ENCODE results near the gene DLG2.

The DLG2 gene

GRCh38 chr11:83692675-83693074 is 1934.5 kb downstream of the DLG2 start:
- in situ Hi-C loops (cut with MboI; ENCODE audit: low sequenced_read_pairs, unreplicated experiment) = no loop called here
- DNase-seq (ENCODE audit: low spot score) = no peak
- TF ChIP-seq, protein P1, sequence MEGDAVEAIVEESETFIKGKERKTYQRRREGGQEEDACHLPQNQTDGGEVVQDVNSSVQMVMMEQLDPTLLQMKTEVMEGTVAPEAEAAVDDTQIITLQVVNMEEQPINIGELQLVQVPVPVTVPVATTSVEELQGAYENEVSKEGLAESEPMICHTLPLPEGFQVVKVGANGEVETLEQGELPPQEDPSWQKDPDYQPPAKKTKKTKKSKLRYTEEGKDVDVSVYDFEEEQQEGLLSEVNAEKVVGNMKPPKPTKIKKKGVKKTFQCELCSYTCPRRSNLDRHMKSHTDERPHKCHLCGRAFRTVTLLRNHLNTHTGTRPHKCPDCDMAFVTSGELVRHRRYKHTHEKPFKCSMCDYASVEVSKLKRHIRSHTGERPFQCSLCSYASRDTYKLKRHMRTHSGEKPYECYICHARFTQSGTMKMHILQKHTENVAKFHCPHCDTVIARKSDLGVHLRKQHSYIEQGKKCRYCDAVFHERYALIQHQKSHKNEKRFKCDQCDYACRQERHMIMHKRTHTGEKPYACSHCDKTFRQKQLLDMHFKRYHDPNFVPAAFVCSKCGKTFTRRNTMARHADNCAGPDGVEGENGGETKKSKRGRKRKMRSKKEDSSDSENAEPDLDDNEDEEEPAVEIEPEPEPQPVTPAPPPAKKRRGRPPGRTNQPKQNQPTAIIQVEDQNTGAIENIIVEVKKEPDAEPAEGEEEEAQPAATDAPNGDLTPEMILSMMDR (IDR thresholded peaks at IDR 0.05; ENCODE audit: borderline replicate concordance, control extremely low read depth, extremely low read depth, insufficient read depth, missing control alignments) = no peak

DNA sequence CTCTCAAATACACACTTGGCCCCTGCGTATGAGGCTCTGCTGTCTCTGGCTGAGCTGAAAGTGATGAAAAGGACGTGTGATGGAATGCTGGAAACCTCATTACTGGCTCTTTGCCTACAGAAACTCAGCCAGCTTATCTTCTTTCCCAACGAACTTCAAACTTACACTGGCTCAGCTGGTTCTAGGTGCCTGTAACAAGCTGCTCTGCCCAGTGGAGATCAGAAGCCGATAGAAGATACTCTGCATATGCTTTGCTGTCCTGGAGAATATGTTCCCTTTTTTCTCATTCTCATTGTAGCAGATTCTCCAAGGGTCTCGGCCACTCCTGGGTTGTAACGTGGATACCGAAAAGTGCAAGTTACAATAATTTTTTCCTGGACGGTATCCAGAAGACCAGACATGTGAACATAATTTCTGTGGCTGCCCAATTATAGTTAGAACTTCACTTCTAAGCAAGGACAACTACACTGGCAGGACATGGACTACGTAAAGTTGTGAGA is 1935.6 kb downstream of the DLG2 start:
- TF ChIP-seq, protein P1 (IDR thresholded peaks at IDR 0.05; ENCODE audit: borderline replicate concordance, control extremely low read depth, extremely low read depth, insufficient read depth, missing control alignments) = no peak
- in situ Hi-C loops (cut with MboI; ENCODE audit: low sequenced_read_pairs, unreplicated experiment) = no loop called here

GRCh38 chr11:83689144-83689780 is 1937.9 kb downstream of the DLG2 start:
- in situ Hi-C loops (cut with MboI; ENCODE audit: low sequenced_read_pairs, unreplicated experiment) = no loop called here
- TF ChIP-seq, protein P1 (IDR thresholded peaks at IDR 0.05; ENCODE audit: borderline replicate concordance, control extremely low read depth, extremely low read depth, insufficient read depth, missing control alignments) = no peak
- DNase-seq (ENCODE audit: low spot score) = no peak

More for the DNA sequence above, 1935.6 kb downstream of the DLG2 start:
- no peak for DNase-seq (ENCODE audit: low spot score)

DNA sequence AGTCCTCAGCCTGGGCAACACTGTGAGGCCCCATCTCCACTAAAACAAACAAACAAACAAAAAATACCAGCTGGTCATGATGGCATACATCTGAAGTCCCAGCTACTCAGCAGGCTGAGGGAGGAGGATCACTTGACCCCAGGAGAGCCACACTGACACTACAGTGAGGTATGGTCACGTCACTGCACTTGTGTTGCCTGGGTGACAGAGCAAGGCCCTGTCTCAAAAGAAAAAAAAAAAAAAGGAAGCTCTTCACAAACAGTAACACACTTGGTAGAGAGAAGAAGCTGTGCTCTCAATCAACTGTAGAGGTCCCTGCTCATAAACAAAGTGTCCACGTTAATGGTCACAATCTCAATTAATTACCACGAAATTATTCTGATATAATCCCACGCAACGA is 1939.4 kb downstream of the DLG2 start:
- TF ChIP-seq, protein P1 (IDR thresholded peaks at IDR 0.05; ENCODE audit: borderline replicate concordance, control extremely low read depth, extremely low read depth, insufficient read depth, missing control alignments) = no peak
- in situ Hi-C loops (cut with MboI; ENCODE audit: low sequenced_read_pairs, unreplicated experiment) = no loop called here
- no peak for DNase-seq (ENCODE audit: low spot score)

DNA sequence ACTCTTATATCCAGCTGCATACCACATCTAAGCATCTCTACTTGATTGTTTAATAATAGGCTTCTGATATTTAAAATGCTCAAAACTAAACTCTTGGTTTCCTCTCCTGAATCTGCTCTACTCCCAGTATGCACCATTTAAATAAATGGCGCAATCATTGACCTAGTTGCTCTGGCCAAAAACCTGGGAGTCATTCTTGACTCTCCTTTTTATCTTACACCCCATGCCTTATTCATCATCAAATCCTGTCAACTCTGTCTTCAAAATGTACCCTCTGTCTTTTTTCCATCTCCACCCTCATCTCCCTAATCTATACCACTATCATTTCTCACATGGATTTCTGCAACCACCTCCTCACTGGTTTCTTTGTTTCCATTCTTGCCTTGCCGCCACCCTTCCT is 1941.4 kb downstream of the DLG2 start:
- in situ Hi-C loops (cut with MboI; ENCODE audit: low sequenced_read_pairs, unreplicated experiment) = no loop called here
- DNase-seq (ENCODE audit: low spot score) = no peak
- TF ChIP-seq, protein P1 (IDR thresholded peaks at IDR 0.05; ENCODE audit: borderline replicate concordance, control extremely low read depth, extremely low read depth, insufficient read depth, missing control alignments) = no peak

DNA sequence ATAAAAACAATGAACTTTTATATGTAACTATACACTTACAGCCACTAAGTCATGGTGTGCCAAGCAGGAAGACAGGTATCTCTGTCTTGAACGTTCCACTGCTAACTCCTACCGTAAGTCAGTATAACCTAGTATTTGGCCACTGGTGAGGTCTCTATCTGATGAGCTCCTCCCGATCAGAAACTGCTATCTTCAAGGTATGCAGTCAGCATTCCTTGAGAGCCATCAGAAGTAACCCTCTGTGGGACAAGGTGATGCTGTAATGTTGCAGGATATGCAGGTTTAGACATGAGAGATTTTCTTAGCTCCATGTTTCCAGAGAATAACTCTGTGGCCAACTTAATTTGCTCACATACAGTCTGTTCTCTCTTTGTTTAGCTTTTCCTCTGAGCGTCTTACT is 1943.1 kb downstream of the DLG2 start:
- no peak for DNase-seq (ENCODE audit: low spot score)
- TF ChIP-seq, protein P1 (IDR thresholded peaks at IDR 0.05; ENCODE audit: borderline replicate concordance, control extremely low read depth, extremely low read depth, insufficient read depth, missing control alignments) = no peak
- in situ Hi-C loops (cut with MboI; ENCODE audit: low sequenced_read_pairs, unreplicated experiment) = no loop called here
